NCI-H2196 (cell line): ENCODE measurements around the gene KRTAP10-4.

Experiments
- DNase-seq: peaks from one replicate; lab custom pipeline; 2025; ENCODE audit not compliant: unreplicated experiment; lab: John Stamatoyannopoulos, UW

Gene KRTAP10-4

GRCh38 chr21:44615911-44616590, 42.5 kb downstream of the KRTAP10-4 start:
- no peak for DNase-seq

- DNase-seq = no peak
Measured at GRCh38 chr21:44616591-44616926, 43.0 kb downstream of the KRTAP10-4 start.

GRCh38 chr21:44617071-44617501, 43.6 kb downstream of the KRTAP10-4 start:
- no peak for DNase-seq

DNA sequence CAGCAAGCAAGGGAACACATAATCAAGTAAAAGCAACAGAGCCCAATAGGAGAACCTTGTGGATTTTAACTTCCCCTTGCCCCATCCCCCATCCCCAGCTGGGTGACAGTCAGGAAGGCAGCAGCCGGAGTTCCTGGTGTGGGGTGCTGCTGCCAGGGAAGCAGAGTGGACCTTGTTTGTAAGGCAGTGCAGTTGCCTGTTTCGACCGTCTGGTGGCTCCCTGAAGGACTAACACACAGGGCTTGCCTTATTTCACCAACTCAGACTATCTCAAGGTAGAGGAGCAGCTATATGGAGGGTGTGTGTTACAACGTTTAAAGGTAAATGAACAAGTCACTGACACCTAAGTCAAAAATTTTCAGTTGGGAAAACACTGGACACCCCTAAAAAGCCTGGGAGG, 45.0 kb downstream of the KRTAP10-4 start:
- DNase-seq = no peak

DNA sequence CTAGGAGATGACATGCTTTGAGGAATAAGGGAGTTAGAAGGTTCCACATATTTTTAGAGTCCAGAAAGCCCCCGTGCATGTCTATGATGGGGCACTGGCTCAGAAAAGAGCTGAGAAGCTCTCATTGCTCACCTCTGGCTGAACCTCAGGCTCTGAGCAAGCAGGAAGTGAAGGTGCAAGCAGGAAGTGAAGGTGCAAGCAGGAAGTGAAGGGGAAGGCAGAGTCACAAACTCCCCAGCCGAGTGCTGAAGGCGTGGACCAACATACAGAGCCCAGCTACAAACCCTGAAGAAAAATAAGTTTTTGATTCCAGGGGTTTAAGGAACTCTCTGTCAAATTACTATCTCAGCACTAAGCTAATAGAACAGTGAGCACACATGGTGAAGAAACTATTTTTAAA, 45.4 kb downstream of the KRTAP10-4 start:
- DNase-seq = no peak

DNA sequence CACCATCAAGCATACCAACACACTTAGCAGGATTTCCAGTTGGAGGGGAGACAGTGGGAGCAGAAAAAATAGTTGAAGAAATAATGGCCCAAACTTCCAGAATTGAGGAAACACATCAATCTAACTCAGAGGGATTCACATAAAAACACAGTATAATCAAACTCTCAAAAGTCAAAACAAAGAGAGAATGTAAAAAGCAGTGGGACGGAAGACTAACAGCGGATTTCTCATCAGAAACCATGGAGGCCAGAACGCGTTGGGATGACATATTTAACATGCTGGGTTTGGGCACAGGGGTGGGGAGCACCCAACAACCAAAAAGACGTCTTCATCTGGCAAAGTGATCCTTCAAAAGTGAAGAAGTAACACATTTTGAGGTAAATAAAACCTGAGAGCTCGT, 46.4 kb downstream of the KRTAP10-4 start:
- no peak for DNase-seq

GRCh38 chr21:44623575-44623974, 50.0 kb downstream of the KRTAP10-4 start:
- no peak for DNase-seq
